NCI-H1105 (cell line): ENCODE data around the gene APCDD1.

Experiments used
- DNase-seq: peaks from one replicate; lab custom pipeline; 2025; lab: John Stamatoyannopoulos, UW

The APCDD1 gene

GRCh38 chr18:10432781-10433180 lies 21.7 kb upstream of the APCDD1 start:
- no peak for DNase-seq

GRCh38 chr18:10436160-10436559 lies 18.3 kb upstream of the APCDD1 start:
- no peak for DNase-seq

DNA sequence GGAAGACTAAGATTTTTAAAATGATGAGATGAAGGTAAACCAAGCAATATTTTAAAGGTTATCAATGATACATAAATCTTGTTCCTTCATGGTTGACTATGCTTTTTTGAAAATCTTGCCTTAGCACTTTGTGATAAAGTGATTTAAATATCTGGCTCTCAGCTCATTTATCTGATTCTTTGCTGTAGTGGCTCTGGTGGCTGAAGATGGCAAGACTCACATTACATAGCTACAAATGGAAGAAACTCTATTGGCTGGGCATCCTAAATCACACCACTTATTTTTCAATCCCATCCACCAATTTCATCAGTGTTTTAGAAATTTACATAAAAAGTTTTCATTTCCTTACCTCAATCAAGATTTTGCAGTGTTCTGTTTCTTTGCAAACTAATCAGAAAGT lies 16.6 kb upstream of the APCDD1 start:
- no peak for DNase-seq

GRCh38 chr18:10439898-10440297 lies 14.5 kb upstream of the APCDD1 start:
- no peak for DNase-seq

DNA sequence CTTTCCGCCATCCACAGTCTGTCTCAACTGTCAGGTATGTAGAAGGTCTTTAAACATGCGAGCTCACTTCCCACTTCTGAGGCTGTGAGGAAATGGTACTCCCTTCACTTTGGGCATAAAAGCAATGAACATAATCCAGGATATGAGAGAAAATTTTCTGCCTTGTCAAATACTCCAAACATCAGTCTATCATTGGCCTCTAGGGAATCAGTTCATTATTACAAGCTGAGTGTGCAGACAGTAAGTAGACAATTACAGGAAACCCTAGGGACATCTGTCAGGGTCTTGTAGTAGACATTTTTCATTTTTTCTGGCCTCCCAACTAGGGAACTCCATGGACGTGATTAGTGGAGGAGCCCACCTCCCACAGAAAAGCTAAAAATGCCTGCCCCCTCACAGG lies 13.6 kb upstream of the APCDD1 start:
- DNase-seq: no peak

GRCh38 chr18:10441472-10441871 lies 13.0 kb upstream of the APCDD1 start:
- no peak for DNase-seq

GRCh38 chr18:10442551-10442971 lies 11.9 kb upstream of the APCDD1 start:
- DNase-seq: no peak

GRCh38 chr18:10443001-10443400 lies 11.4 kb upstream of the APCDD1 start:
- DNase-seq: no peak

GRCh38 chr18:10444314-10445006 lies 10.0 kb upstream of the APCDD1 start:
- no peak for DNase-seq

DNA sequence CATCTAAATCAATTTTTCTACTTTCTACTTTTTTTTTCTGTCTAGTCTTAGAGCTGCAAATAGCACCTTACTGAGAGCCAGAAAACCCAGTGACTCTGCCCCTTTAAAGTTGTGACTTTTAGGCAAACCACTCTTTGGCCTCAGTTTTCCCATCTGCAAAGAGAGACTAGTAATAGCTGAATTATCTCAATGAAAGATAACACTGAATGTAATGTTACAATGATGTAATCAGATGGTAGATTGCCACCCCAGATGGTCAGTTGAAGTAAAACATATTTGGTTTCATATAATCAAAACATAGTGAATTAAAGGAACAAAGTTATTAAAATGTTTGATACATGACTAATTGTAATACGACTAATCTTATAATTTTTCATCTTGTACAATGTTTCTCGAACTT lies 5.0 kb upstream of the APCDD1 start:
- no peak for DNase-seq

- DNase-seq: no peak
Observed at GRCh38 chr18:10450986-10451385, 3.4 kb upstream of the APCDD1 start.

- DNase-seq: no peak
Observed at GRCh38 chr18:10453261-10453805, 1.1 kb upstream of the APCDD1 start.

DNA sequence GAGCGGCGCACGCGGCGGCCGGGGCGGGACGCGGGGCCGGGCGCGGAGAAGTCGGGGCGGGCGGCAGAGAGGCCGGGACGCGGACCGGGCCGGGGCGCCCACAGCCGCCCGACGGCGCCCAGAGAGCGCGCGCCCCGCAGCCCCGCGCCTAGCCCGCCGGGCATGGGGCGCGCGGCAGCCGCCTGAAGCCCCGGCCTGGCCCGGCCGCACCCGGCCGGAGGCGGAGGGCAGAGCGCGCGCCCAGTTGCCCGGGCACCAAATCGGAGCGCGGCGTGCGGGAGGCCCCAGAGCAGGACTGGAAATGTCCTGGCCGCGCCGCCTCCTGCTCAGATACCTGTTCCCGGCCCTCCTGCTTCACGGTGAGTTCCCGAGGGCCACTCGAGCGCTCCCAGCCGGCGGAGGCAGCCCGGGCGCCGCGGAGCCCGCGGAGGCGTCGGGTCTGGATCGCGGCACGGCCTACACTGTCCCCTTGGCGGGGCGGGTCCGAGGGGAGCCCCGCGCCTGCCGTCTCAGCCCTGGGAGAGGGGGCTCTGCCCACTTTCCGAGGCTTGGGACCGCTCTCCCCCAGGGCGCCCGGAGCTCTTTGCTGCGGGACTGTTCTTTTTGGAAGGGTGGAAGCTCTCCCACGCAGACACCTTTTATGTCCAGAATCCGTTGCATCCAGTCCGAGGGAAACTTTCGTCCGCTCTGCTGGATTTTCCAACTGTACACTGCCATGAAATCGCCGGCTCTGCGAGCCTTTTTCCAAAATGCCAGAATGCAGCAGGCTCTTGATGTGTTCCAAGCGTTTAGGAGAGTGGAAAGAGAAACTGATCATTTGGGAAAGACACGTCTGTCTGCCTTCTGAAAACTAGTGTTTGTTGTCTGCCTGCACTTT lies 484 bp downstream of the APCDD1 start:
- DNase-seq: no peak

DNA sequence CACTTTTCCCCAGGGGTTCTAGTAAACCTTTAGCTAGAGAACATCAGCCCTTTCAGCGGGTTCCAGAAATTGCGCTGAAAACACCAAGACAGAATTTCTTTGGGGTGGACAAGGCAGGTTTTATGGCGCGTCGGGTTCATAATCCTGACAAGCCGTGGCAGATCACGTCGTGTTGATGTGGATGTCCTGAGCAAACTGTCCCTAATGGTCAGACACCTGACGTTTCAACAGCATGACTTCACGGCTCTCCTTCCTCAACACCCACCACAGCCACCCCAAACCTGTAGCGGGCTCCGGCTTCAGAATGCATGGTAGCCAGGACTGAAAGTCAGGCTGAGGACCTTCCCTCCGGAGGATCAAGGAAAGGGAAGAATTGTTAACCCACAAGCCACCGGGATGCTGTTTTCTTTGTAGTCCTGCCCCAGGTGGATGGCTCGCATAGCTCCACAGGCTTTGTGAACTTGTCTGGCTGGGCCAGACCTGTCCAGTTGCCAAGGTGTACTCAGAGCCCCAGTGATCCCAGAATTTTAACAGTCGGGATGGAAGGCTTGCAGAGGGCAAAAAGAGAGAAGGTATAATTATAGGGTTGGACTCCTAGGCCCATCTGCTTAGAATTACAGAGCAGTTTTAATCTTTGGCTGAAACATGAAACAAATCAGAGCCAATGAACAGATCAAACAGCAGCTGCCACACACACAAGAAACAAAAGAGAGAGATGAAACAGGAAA lies 1.5 kb downstream of the APCDD1 start:
- DNase-seq: no peak

DNA sequence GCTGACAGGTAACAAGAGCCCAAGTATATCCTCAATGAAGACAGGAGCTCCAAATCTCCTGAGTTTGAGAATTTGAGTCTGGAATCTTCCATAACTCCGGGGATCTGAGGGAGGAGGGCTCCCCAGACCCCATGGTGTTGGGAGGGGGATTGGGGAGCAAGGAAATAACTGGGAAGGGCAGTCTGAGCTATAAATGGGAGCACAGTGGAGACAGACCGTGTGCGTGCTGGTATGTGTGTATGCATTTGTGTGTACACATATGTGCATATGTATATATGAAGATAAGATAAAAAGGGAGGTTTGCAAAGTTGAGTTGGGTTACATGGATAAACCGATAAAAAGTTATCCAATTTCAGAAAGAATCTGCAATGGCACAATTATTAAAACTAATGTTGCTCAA lies 2.3 kb downstream of the APCDD1 start:
- no peak for DNase-seq

GRCh38 chr18:10457128-10457527 lies 2.7 kb downstream of the APCDD1 start:
- DNase-seq: no peak

GRCh38 chr18:10457767-10458166 lies 3.3 kb downstream of the APCDD1 start:
- DNase-seq: no peak

GRCh38 chr18:10458691-10459090 lies 4.3 kb downstream of the APCDD1 start:
- DNase-seq: no peak

DNA sequence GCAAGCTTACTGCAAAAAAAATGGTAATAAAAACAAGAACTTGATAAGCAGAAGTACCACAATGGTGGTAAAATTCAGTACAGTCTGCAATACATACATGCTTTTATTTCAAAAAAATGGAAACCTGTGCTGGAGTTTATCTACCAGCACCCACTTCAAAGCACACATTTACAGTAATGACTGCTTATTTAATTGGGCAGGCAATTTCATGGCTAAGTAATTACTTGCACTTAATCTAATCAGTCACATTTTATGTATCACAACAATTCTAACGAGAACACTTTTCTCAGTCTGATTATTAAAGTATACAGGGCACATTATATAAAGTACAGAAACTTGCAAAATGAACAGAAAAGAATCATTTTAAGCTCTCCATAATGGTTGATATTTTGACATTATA lies 5.2 kb downstream of the APCDD1 start:
- DNase-seq: peak; percentile 32

DNA sequence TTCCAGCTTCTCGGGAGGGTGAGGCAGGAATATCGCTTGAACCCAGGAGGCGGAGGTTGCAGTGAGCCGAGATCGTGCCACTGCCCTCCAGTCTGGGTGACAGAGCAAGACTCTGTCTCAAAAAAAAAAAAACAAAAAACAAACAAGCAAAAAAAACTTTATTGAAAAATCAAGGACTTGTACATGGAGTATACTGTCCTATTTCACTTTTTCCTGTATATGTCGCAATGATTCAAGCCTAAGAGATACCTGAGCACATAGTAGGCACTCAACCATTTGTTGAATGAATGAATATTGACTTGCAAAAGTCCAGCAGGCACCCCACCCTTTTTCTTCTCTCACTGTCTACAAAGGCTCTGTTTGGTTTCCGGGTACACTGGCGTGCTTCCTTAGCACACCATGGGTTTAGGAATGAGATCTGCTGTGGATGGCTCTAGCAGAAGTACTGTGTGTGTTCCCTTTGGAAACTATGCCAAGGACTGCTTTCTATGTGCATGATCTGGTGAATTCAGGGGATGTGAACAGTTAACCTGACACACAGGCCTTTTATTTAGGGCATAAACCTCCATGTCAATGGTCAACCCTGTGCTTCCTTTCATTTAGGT lies 6.1 kb downstream of the APCDD1 start:
- DNase-seq: no peak

DNA sequence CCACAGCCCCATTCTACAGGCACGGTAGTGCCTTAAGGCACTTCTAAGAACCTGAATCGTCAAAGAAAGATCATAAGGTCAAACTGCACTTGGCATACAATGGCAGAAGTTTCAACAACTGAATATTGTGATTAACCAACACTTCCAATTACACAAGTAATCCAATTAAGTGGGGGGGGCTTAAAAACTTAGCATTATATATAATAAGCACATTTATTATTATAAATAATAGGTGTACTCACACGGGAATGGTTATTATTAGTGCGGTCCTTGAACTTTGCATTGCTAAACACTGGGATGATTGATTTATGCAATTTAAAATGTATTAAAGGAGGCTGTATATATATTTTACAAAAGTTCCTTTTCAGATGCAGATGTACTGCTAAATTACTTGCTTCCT lies 7.6 kb downstream of the APCDD1 start:
- no peak for DNase-seq

- no peak for DNase-seq
Observed at GRCh38 chr18:10462597-10462996, 8.2 kb downstream of the APCDD1 start.
